HepG2 (cell line): ENCODE measurements around the gene CFAP46. TPM values are rescaled to one million over a fixed set of nuclear protein-coding genes. Genes with fewer than 3 reads are reported as not detected.

Experiments
- DNMT1 ChIP-seq: sonication (generic); formaldehyde crosslinking; IDR thresholded peaks from 2 replicates; pipeline ENCODE4 v1.5.1; 2020; ENCODE audit warnings: mild to moderate bottlenecking, missing genetic modification reagents
- PRPF4 ChIP-seq: fragments of 200-400 bp; formaldehyde crosslinking; IDR thresholded peaks from 2 replicates; pipeline ENCODE4 v1.6.1; 2016; ENCODE audit warnings: low read length, low read depth; ENCODE audit not compliant: poor library complexity, severe bottlenecking
- THAP11 ChIP-seq: IDR thresholded peaks from 2 replicates; pipeline ENCODE4 v1.6.1; 2016; ENCODE audit warnings: missing biosample characterization, missing genetic modification reagents
- polyA plus RNA-seq, 8 experiments: library from polyadenylated mRNA; depleted of rRNA in 3 of 8; stranded (reverse) in 7 of 8; unstranded in 1 of 8; fragments of >200 nt; fragmentation: Illumina TruSeq in 4 of 8; extraction: Trizol in 4 of 8; gene quantifications; 2 replicates each; pipeline versions ENCODE4 v1.2.1 to v1.2.3, GENCODE V29; 2011 to 2016; ENCODE audit warnings: low read depth in 4 of 8, missing spikeins in 1 of 8, mixed read lengths in 1 of 8; ENCODE audit not compliant: insufficient read depth in 1 of 8
- total RNA-seq, 5 experiments: library from RNA; depleted of rRNA; stranded (reverse); fragments of >200 nt; fragmentation: Illumina TruSeq; extraction: Trizol; gene quantifications; 2 replicates each; pipeline ENCODE4 v1.2.3, GENCODE V29; 2016; ENCODE audit warnings: low read depth in 1 of 5
- TF ChIP-seq, protein P1 (sequence below): sonication (generic); formaldehyde crosslinking; IDR thresholded peaks from 2 replicates; pipeline ENCODE4 v1.8.0; 2022; ENCODE audit warnings: missing genetic modification reagents, mild to moderate bottlenecking, moderate library complexity, borderline replicate concordance
- TF ChIP-seq, protein P2 (sequence below): sonication (generic); formaldehyde crosslinking; IDR thresholded peaks from 2 replicates; pipeline ENCODE4 v1.4.0; 2020; ENCODE audit warnings: mild to moderate bottlenecking, missing genetic modification reagents

CFAP46 gene
- total and polyA plus RNA-seq, 2 of the 13 experiments (the other 11 are each of a cell fraction or from before 2014, with no cell fraction given), result 0.24 to 0.84 TPM

DNA sequence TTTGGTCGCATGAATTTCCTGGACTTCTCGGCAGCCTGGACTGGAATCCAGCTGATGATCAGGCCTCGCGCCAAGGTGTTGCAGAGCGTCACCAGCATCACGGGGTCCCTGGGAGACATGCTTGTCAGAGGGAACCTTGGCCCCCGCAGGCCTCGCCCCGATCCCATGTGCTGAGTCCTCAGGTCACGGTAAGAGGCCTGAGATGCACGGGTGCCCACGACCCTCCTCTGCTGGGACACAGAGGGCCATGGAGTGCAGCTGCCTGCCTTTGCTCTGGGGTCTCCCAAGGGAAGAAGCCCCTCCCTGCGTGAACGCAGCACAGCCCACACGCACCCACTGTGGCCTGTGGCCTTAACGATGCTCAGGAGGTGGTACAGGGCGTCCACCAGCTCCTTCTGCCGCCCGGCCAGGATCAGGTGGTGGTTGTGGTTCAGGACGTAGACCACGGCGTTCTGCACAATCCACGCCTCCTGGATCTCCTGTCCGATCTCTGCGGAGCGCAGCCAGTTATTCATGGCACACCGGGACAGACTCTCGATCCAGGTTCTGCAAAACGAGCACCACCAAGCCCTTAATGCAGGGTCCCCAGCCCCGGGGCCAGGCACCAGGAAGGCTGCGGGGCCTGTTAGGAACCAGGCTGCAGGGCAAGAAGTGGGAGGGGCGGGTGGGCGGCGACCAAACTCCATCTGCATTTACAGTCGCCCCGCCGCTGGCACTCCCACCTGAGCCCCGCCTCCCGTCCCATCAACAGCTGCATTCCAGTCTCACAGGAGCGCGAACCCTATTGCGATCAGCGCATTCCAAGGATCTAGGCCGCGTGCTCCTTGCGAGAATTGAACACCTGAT, 29.4 kb downstream of the CFAP46 start (continued):
- TF ChIP-seq, protein P1, sequence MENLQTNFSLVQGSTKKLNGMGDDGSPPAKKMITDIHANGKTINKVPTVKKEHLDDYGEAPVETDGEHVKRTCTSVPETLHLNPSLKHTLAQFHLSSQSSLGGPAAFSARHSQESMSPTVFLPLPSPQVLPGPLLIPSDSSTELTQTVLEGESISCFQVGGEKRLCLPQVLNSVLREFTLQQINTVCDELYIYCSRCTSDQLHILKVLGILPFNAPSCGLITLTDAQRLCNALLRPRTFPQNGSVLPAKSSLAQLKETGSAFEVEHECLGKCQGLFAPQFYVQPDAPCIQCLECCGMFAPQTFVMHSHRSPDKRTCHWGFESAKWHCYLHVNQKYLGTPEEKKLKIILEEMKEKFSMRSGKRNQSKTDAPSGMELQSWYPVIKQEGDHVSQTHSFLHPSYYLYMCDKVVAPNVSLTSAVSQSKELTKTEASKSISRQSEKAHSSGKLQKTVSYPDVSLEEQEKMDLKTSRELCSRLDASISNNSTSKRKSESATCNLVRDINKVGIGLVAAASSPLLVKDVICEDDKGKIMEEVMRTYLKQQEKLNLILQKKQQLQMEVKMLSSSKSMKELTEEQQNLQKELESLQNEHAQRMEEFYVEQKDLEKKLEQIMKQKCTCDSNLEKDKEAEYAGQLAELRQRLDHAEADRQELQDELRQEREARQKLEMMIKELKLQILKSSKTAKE (CRISPR knock-in tag), result no peak
- no peak for TF ChIP-seq DNMT1 (CRISPR knock-in tag)
- TF ChIP-seq, protein P2, sequence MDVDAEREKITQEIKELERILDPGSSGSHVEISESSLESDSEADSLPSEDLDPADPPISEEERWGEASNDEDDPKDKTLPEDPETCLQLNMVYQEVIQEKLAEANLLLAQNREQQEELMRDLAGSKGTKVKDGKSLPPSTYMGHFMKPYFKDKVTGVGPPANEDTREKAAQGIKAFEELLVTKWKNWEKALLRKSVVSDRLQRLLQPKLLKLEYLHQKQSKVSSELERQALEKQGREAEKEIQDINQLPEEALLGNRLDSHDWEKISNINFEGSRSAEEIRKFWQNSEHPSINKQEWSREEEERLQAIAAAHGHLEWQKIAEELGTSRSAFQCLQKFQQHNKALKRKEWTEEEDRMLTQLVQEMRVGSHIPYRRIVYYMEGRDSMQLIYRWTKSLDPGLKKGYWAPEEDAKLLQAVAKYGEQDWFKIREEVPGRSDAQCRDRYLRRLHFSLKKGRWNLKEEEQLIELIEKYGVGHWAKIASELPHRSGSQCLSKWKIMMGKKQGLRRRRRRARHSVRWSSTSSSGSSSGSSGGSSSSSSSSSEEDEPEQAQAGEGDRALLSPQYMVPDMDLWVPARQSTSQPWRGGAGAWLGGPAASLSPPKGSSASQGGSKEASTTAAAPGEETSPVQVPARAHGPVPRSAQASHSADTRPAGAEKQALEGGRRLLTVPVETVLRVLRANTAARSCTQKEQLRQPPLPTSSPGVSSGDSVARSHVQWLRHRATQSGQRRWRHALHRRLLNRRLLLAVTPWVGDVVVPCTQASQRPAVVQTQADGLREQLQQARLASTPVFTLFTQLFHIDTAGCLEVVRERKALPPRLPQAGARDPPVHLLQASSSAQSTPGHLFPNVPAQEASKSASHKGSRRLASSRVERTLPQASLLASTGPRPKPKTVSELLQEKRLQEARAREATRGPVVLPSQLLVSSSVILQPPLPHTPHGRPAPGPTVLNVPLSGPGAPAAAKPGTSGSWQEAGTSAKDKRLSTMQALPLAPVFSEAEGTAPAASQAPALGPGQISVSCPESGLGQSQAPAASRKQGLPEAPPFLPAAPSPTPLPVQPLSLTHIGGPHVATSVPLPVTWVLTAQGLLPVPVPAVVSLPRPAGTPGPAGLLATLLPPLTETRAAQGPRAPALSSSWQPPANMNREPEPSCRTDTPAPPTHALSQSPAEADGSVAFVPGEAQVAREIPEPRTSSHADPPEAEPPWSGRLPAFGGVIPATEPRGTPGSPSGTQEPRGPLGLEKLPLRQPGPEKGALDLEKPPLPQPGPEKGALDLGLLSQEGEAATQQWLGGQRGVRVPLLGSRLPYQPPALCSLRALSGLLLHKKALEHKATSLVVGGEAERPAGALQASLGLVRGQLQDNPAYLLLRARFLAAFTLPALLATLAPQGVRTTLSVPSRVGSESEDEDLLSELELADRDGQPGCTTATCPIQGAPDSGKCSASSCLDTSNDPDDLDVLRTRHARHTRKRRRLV (CRISPR knock-in tag), result no peak
- no peak for TF ChIP-seq THAP11
- no peak for TF ChIP-seq PRPF4
